ENCODE data around the gene RP2.
A peak's percentile ranks its signal among the peaks of the same experiment; 100 is the strongest.

Gene RP2

DNA sequence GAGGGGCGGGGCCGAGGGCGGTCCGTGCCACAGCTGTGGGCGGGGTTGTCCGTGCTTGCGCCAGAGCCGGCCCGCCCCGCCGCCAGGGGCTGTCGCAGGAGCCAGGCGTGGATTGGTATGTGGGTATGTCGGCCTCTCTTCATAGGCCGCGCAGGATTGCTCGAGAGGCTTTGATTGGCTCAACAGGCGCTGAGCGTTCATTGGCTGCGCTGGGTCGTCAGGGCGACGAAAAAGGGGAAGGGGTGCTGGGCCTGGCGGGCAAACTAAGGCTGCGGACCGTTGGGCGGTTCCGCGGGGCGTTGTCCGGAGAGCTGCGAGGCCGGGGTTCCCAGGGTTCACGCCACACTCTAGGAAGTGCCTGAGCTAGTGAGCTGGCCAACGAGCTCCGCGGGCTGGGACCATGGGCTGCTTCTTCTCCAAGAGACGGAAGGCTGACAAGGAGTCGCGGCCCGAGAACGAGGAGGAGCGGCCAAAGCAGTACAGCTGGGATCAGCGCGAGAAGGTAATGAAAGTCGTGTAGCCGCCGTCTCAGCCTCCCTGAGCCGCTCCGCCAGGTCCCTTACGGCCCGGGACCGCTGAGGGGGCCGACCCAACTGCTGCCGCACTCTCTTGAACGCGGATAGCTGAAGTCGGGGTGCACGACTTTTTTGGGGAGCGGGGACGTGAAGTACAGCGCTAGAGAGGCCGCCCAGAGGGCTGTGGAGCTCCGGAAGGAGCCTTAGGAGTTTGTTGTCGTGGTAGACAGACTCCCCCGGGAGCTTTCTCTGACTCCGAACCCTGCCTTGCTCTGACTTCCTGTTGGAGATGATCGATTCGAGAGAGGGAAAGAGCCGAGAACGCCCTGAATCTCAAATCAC lies at the start of gene RP2:
TSS of gene RP2 (plus strand) at position 343 of the 857 bp plus-strand sequence. CDS start at position 401, 58 bp downstream.
- peak within 1 kb of the TSS; percentile 88 for H3K4me3 ChIP-seq (ENCODE audit: low read depth, low read length)
- no peaks in the 10 kb centered on the region for H3K36me3 ChIP-seq
- peak; percentile 90 for DNase-seq
- TF ChIP-seq, protein P1, sequence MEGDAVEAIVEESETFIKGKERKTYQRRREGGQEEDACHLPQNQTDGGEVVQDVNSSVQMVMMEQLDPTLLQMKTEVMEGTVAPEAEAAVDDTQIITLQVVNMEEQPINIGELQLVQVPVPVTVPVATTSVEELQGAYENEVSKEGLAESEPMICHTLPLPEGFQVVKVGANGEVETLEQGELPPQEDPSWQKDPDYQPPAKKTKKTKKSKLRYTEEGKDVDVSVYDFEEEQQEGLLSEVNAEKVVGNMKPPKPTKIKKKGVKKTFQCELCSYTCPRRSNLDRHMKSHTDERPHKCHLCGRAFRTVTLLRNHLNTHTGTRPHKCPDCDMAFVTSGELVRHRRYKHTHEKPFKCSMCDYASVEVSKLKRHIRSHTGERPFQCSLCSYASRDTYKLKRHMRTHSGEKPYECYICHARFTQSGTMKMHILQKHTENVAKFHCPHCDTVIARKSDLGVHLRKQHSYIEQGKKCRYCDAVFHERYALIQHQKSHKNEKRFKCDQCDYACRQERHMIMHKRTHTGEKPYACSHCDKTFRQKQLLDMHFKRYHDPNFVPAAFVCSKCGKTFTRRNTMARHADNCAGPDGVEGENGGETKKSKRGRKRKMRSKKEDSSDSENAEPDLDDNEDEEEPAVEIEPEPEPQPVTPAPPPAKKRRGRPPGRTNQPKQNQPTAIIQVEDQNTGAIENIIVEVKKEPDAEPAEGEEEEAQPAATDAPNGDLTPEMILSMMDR (IDR thresholded peaks at IDR 0.05; ENCODE audit: low read depth, low read length), result no peak
- no peaks in the 10 kb centered on the region for H3K9me3 ChIP-seq (ENCODE audit: severe bottlenecking)
- H3K27me3 ChIP-seq (ENCODE audit: insufficient read depth, low read depth, severe bottlenecking), result no peaks in the 10 kb centered on the region
- H3K27ac ChIP-seq, result peak within 1 kb of the TSS; percentile 69

DNA sequence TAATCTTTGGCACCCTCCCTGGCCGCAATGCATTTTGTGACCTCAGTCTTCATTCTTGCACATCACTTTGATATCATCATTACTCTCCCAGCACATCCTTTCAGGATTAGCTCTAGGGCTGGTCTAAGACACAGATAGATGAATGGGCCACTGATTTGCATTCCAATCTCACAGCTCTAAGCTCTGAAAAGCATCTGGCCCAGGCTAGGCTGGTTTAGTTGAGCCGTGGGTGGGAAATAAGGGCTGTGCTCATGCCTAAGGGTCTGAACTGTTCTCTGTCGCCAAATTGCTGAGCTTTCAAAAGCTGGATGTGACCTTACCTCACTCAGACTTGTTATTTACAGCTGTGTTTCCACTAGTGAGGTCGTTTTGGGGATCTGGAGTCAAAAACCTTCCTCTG lies 47.9 kb upstream of the RP2 start:
- DNase-seq, result peak; percentile 11
- no peak overlapping the region for H3K4me3 ChIP-seq (ENCODE audit: low read depth, low read length)
- H3K36me3 ChIP-seq, result no peaks in the 10 kb centered on the region
- TF ChIP-seq, protein P1 (IDR thresholded peaks at IDR 0.05; ENCODE audit: low read depth, low read length), result no peak
- H3K9me3 ChIP-seq (ENCODE audit: severe bottlenecking), result no peaks in the 10 kb centered on the region
- no peaks in the 10 kb centered on the region for H3K27me3 ChIP-seq (ENCODE audit: insufficient read depth, low read depth, severe bottlenecking)
- H3K27ac ChIP-seq, result no peak overlapping the region

DNA sequence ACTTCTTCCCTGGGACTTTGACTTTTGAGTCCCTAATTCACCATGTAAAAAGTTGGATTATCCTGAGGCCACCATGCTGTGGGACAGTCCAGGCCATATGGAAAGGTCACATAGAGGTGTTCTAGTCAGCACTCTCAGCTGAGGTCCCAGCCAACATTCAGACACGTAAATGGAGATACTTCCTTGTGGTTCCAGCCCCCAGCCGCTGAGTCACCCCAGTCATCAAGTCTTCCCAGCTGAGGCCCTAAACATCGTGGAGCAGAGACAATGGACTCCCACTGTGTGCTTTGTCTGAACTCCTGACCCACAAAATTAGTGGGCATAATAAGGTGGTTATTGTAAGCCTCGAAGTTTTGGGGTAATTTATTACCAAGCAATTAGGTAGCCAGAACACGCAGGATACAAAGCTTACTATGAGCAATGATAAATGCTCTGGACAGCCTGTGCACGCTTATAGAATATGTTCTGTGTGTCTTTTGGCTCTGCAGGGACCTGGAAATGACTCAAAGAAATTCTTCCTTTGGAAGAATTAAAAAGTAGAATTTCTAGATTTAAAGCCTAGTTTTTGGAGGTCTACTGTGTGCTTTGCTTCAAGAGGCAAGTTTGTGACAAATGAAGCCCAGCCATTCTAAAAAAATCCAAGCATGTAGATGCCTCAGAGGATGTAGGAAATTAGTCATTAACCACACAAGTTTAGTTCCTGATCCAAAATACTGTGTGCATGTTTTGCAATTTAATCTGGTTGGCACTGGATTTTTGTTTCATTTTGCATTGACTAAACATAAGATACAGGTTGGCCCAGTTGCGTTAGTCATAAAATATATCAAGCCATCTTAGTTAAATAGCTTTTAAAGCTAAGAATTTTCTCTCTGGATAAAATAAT lies 44.7 kb upstream of the RP2 start:
- no peak for DNase-seq
- H3K4me3 ChIP-seq (ENCODE audit: low read depth, low read length), result no peak overlapping the region
- TF ChIP-seq, protein P1 (IDR thresholded peaks at IDR 0.05; ENCODE audit: low read depth, low read length), result no peak

DNA sequence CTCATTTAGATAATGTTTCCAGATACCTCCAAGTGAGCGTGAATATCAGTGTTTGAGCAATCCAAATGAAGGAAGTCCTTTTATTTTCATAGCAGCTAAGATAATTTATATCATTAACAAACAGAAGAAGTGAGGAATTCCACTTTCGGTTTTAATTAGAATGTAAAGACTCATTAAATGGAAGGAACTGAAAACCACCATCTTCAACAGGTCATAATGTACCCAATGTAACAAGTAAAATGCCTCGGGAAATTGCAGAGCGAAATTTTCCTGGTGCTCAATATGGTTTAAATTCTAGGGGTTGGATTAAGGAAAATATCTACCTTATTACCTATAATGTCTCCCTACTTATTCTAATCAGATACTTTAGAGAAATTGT lies 44.0 kb upstream of the RP2 start:
- Histone ChIP-seq H3K36me3 (no peaks in the 10 kb centered on the region), H3K4me3 (ENCODE audit: low read depth, low read length) (no peak overlapping the region)

More for the DNA sequence above, 44.7 kb upstream of the RP2 start:
- Histone ChIP-seq H3K9me3 (ENCODE audit: severe bottlenecking) (no peaks in the 10 kb centered on the region), H3K27ac (no peak overlapping the region), H3K27me3 (ENCODE audit: insufficient read depth, low read depth, severe bottlenecking) (no peaks in the 10 kb centered on the region), H3K36me3 (no peaks in the 10 kb centered on the region)

DNA sequence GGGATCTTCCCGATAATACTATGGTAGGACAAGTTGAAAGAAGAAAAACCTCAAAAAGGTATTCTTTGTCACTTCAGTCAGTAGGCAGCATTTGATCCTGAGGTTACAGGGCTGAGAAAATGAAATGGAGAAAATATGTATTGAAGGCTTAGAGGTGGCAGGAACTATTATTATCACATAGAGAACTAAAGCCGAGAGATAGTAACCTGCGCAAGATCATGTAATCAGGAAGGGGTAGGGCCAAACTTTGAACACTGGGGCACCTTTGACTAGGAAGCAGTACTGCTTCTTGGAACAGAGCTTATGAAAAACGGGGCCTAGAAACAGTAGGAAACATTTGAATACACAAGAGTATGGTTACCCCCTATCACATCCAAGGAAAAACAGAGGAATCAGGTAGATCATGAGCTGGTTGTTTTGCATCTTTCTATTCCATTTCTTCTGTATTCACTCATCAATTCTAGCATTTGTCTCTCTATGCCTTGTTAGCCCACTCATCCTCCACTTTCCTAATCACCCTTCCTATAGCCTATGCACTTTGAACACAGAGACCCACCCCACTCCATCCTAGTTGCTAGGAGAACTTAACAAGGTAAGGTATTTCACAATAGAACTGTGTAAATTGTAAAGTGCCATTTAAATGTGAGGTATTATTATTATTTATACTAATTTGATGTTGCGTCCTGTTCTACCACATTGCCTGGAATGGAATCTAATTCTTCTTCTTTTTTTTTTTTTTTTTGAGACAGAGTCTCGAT lies 43.3 kb upstream of the RP2 start:
- Histone ChIP-seq H3K9me3 (ENCODE audit: severe bottlenecking) (no peaks in the 10 kb centered on the region), H3K27ac (no peak overlapping the region)
- DNase-seq, result no peak

More for the DNA sequence above, 44.0 kb upstream of the RP2 start:
- Histone ChIP-seq H3K9me3 (ENCODE audit: severe bottlenecking) (no peaks in the 10 kb centered on the region), H3K27me3 (ENCODE audit: insufficient read depth, low read depth, severe bottlenecking) (no peaks in the 10 kb centered on the region), H3K27ac (no peak overlapping the region)
- TF ChIP-seq, protein P1 (IDR thresholded peaks at IDR 0.05; ENCODE audit: low read depth, low read length), result no peak
- no peak for DNase-seq

More for the DNA sequence above, 43.3 kb upstream of the RP2 start:
- Histone ChIP-seq H3K4me3 (ENCODE audit: low read depth, low read length) (no peak overlapping the region), H3K36me3 (no peaks in the 10 kb centered on the region), H3K27me3 (ENCODE audit: insufficient read depth, low read depth, severe bottlenecking) (no peaks in the 10 kb centered on the region)
- TF ChIP-seq, protein P1 (IDR thresholded peaks at IDR 0.05; ENCODE audit: low read depth, low read length), result no peak

Measured in WERI-Rb-1 (cell line).